HCT116 (cell line): ENCODE results near the gene TEX101. TPM values are rescaled to one million over a fixed set of nuclear protein-coding genes. Genes with fewer than 3 reads are reported as not detected.

Experiments
- ATAC-seq: fragments of 200-7000 bp; cut with Tn5 transposase; 2 replicates; pipeline ENCODE4 v1.9.1; 2020; ENCODE audit warnings: mild to moderate bottlenecking, moderate library complexity
- BruUV-seq: library from RNA; stranded (reverse); fragments of 400-500 nt; replicated peaks from 2 replicates; lab custom pipeline; 2021; lab: Mats Ljungman, UMichigan
- CTCF ChIA-PET: fragments of 300-600 bp; sonication (Branson Sonifier 250); formaldehyde crosslinking; loops from one replicate; lab custom pipeline; 2021; ENCODE audit warnings: antibody characterized with exemption; lab: Charles Lee
- POLR2A ChIA-PET: fragments of 300-600, 350-600 bp; sonication (Branson Sonifier 250); formaldehyde crosslinking; loops from one replicate; lab custom pipeline; 2021; ENCODE audit warnings: antibody characterized with exemption; lab: Charles Lee
- RAD21 ChIA-PET, 2 experiments: fragments of 300-600 bp; sonication (Branson Sonifier 250); formaldehyde crosslinking; loops; one replicate each; lab custom pipeline; 2023; ENCODE audit warnings: low total read pairs in 2 of 2; ENCODE audit not compliant: uncharacterized antibody in 2 of 2, unreplicated experiment in 2 of 2, low non-redundant PET in 1 of 2; lab: Charles Lee
- DNase-seq: peaks from one replicate; pipeline ENCODE4 v3.0.0-alpha.2; 2010; ENCODE audit warnings: low read depth, low spot score
- H2AFZ ChIP-seq: fragments of 200-600 bp; shearing (Covaris generic), sonication (generic); 2 replicates; pipeline ENCODE4 v1.6.1; 2017; ENCODE audit warnings: low read depth, mixed run types, mixed read lengths, antibody characterized with exemption, low read length; ENCODE audit not compliant: poor library complexity, severe bottlenecking
- H3K27ac ChIP-seq: 2 replicates; pipeline ENCODE4 v1.5.1; 2012; ENCODE audit warnings: low read depth, low read length
- H3K27me3 ChIP-seq: fragments of 200-600 bp; sonication (generic); 2 replicates; pipeline ENCODE4 v1.6.1; 2016; ENCODE audit warnings: mixed run types, low read length, mixed read lengths; ENCODE audit not compliant: insufficient read depth
- H3K36me3 ChIP-seq, 2 experiments: fragments of 200-500 bp in 1 of 2; fragments of 200-600 bp in 1 of 2; sonication (Bioruptor generic) in 1 of 2; sonication (generic) in 1 of 2; 2 replicates each; pipeline versions ENCODE4 v1.5.1 to v1.6.1; 2014 to 2016; ENCODE audit warnings: low read length in 2 of 2, inconsistent platforms in 1 of 2, mixed read lengths in 1 of 2, mixed run types in 1 of 2; ENCODE audit not compliant: insufficient read depth in 2 of 2, control insufficient read depth in 1 of 2
- H3K4me1 ChIP-seq, 2 experiments: fragments of 200-600 bp in 1 of 2; sonication (generic) in 1 of 2; 2 replicates each; pipeline versions ENCODE4 v1.5.1 to v1.6.1; 2012 to 2017; ENCODE audit warnings: low read length in 2 of 2, inconsistent platforms in 1 of 2, mild to moderate bottlenecking in 1 of 2, mixed read lengths in 1 of 2, mixed run types in 1 of 2, moderate library complexity in 1 of 2; ENCODE audit not compliant: insufficient read depth in 2 of 2, control insufficient read depth in 1 of 2
- H3K4me2 ChIP-seq: fragments of 200-600 bp; sonication (generic); 2 replicates; pipeline ENCODE4 v1.6.1; 2017; ENCODE audit warnings: mixed run types, low read length, mixed read lengths
- H3K4me3 ChIP-seq, 2 experiments: fragments of 200-600 bp in 1 of 2; sonication (generic) in 1 of 2; replicated peaks in 1 of 2; 2 replicates each; pipeline ENCODE4 v1.5.1; 2011 to 2016; ENCODE audit warnings: low read length in 2 of 2, control low read depth in 1 of 2, low read depth in 1 of 2, mild to moderate bottlenecking in 1 of 2, mixed read lengths in 1 of 2, mixed run types in 1 of 2
- H3K79me2 ChIP-seq: fragments of 200-600 bp; sonication (generic); 2 replicates; pipeline ENCODE4 v1.6.1; 2017; ENCODE audit warnings: mild to moderate bottlenecking, mixed run types, low read length, moderate library complexity, mixed read lengths; ENCODE audit not compliant: insufficient read depth
- H3K9ac ChIP-seq: fragments of 200-600 bp; sonication (generic); 2 replicates; pipeline ENCODE4 v1.6.1; 2016; ENCODE audit warnings: low read length, mixed read lengths
- H3K9me2 ChIP-seq: fragments of 200-600 bp; sonication (generic), shearing (Covaris generic); 2 replicates; pipeline ENCODE4 v1.6.1; 2017; ENCODE audit warnings: mixed run types, mild to moderate bottlenecking, moderate library complexity; ENCODE audit not compliant: insufficient read depth
- H3K9me3 ChIP-seq, 2 experiments: fragments of 200-500 bp in 1 of 2; fragments of 200-600 bp in 1 of 2; sonication (Bioruptor generic) in 1 of 2; sonication (generic) in 1 of 2; 2 replicates each; pipeline ENCODE4 v1.6.1; 2014 to 2017; ENCODE audit warnings: low read length in 2 of 2, mixed read lengths in 2 of 2, inconsistent platforms in 1 of 2, low read depth in 1 of 2, mild to moderate bottlenecking in 1 of 2, mixed run types in 1 of 2, moderate library complexity in 1 of 2; ENCODE audit not compliant: control insufficient read depth in 1 of 2, insufficient read depth in 1 of 2
- H4K20me1 ChIP-seq: fragments of 200-600 bp; sonication (generic), shearing (Covaris generic); 2 replicates; pipeline ENCODE4 v1.6.1; 2017; ENCODE audit warnings: mixed run types, mild to moderate bottlenecking, moderate library complexity; ENCODE audit not compliant: insufficient read depth
- ATF3 ChIP-seq: IDR thresholded peaks from 2 replicates; pipeline ENCODE4 v1.6.1; 2012
- CBX3 ChIP-seq: IDR thresholded peaks from 2 replicates; pipeline ENCODE4 v1.6.1; 2012; ENCODE audit warnings: low read depth
- CEBPB ChIP-seq: IDR thresholded peaks from 2 replicates; pipeline ENCODE4 v1.6.1; 2012; ENCODE audit warnings: low read depth
- CTCF ChIP-seq, 3 experiments: fragments of 200-600 bp in 1 of 3; sonication (generic) in 1 of 3; IDR thresholded peaks in 2 of 3; conservative IDR thresholded peaks in 1 of 3; 2 replicates each; pipeline ENCODE4 v1.5.1; 2012 to 2017; ENCODE audit warnings: low read depth in 2 of 3, low read length in 2 of 3, antibody characterized with exemption in 1 of 3, borderline replicate concordance in 1 of 3, control low read depth in 1 of 3, mild to moderate bottlenecking in 1 of 3, mixed read lengths in 1 of 3, mixed run types in 1 of 3, moderate library complexity in 1 of 3; ENCODE audit not compliant: insufficient read depth in 1 of 3
- ELF1 ChIP-seq: IDR thresholded peaks from 2 replicates; pipeline ENCODE4 v1.6.1; 2012; ENCODE audit warnings: low read depth, borderline replicate concordance
- EZH2 ChIP-seq: fragments of 200-600 bp; sonication (generic); IDR thresholded peaks from 2 replicates; pipeline ENCODE4 v1.6.1; 2017; ENCODE audit warnings: antibody characterized with exemption, mixed run types
- FOSL1 ChIP-seq: IDR thresholded peaks from 2 replicates; pipeline ENCODE4 v1.6.1; 2012; ENCODE audit warnings: low read depth
- JUND ChIP-seq: IDR thresholded peaks from 2 replicates; pipeline ENCODE4 v1.6.1; 2012
- MAX ChIP-seq: IDR thresholded peaks from 2 replicates; pipeline ENCODE4 v1.6.1; 2012
- POLR2A ChIP-seq: IDR thresholded peaks from 2 replicates; pipeline ENCODE4 v1.7.0; 2011; ENCODE audit warnings: borderline replicate concordance; ENCODE audit not compliant: insufficient read depth, insufficient read length; ENCODE audit errors: extremely low read depth
- POLR2AphosphoS5 ChIP-seq: IDR thresholded peaks from 2 replicates; pipeline ENCODE4 v1.6.1; 2011; ENCODE audit warnings: mild to moderate bottlenecking, low read depth, low read length, moderate library complexity
- RAD21 ChIP-seq: IDR thresholded peaks from 2 replicates; pipeline ENCODE4 v1.6.1; 2012; ENCODE audit warnings: low read depth, mild to moderate bottlenecking
- SIN3A ChIP-seq: IDR thresholded peaks from 2 replicates; pipeline ENCODE4 v1.6.1; 2012; ENCODE audit warnings: low read depth
- SP1 ChIP-seq: IDR thresholded peaks from 2 replicates; pipeline ENCODE4 v1.6.1; 2012; ENCODE audit warnings: low read depth
- SRF ChIP-seq: IDR thresholded peaks from 2 replicates; pipeline ENCODE4 v1.6.1; 2012; ENCODE audit warnings: low read depth
- TCF7L2 ChIP-seq: IDR thresholded peaks from 2 replicates; pipeline ENCODE4 v1.7.0; 2011; ENCODE audit warnings: borderline replicate concordance, inconsistent platforms; ENCODE audit not compliant: insufficient read depth, insufficient read length; ENCODE audit errors: extremely low read depth
- YY1 ChIP-seq: IDR thresholded peaks from 2 replicates; pipeline ENCODE4 v1.6.1; 2011; ENCODE audit warnings: low read length, low read depth, moderate library complexity, mild to moderate bottlenecking; ENCODE audit not compliant: insufficient replicate concordance; ENCODE audit errors: extremely low read depth
- ZBTB33 ChIP-seq: IDR thresholded peaks from 2 replicates; pipeline ENCODE4 v1.6.1; 2011; ENCODE audit warnings: mild to moderate bottlenecking, low read length, moderate library complexity; ENCODE audit not compliant: insufficient replicate concordance; ENCODE audit errors: extremely low read depth
- ZFX ChIP-seq: fragments of 450-650 bp; IDR thresholded peaks from 2 replicates; pipeline ENCODE4 v1.6.1; 2017
- ZNF274 ChIP-seq: fragments of 200-500 bp; sonication (Bioruptor generic); IDR thresholded peaks from 2 replicates; pipeline ENCODE4 v1.6.1; 2014; ENCODE audit warnings: mild to moderate bottlenecking, low read depth, low read length, inconsistent platforms
- intact Hi-C: fragments of 100-400 bp; cut with micrococcal nuclease; formaldehyde crosslinking; loops from 2 replicates; pipeline ENCODE4 v1.10.0; 2022
- total RNA-seq: library from RNA; stranded (reverse); gene quantifications from one replicate; pipeline ENCODE4 v1.2.1, GENCODE V29; 2021; ENCODE audit not compliant: unreplicated experiment

TEX101 gene
- total RNA-seq, 1 experiment from 2014 or later = not detected

GRCh38 chr19:43433689-43434088 lies 19.0 kb downstream of the TEX101 start:
- no peaks in the 10 kb centered on the region for H3K9me2 ChIP-seq
- RAD21 ChIA-PET = no interaction called here
- no peak overlapping the region for H2AFZ ChIP-seq
- H3K79me2 ChIP-seq = no peaks in the 10 kb centered on the region
- no peak overlapping the region for H3K4me2 ChIP-seq
- ATAC-seq (no peak), DNase-seq (no peak)
- intact Hi-C loops = loop anchor here (1.0 to 10.0 kb wide), 4 partner anchors 86 to 511 kb away; no protein-coding TSS in a partner anchor
- H3K4me1 ChIP-seq = peaks cover 0 to 22% of the 10 kb centered on the region in 2 experiments; a peak in 2 of 4 replicates
- POLR2A ChIA-PET = no interaction called here
- H3K9ac ChIP-seq = no peak overlapping the region
- H3K4me3 ChIP-seq = no peak overlapping the region
- CTCF ChIA-PET = interaction anchor here (0.7 to 1.5 kb wide), 2 partner anchors 13 to 44 kb away, joined by 4 to 5 read pairs; no protein-coding TSS in a partner anchor
- TF ChIP-seq SIN3A = no peak
- TF ChIP-seq RAD21 = no peak
- TF ChIP-seq YY1 = no peak
- TF ChIP-seq ELF1 = no peak
- no peak for TF ChIP-seq TCF7L2
- TF ChIP-seq CEBPB = no peak
- TF ChIP-seq POLR2AphosphoS5 = no peak
- TF ChIP-seq EZH2 = no peak
- TF ChIP-seq CTCF (IDR thresholded peaks at IDR 0.05 in 2 of 3, conservative IDR thresholded peaks at IDR 0.05 in 1 of 3; ENCODE audit: borderline replicate concordance in 1 of 3, insufficient read depth in 1 of 3, low read depth in 2 of 3, low read length in 2 of 3) = no peak
- TF ChIP-seq FOSL1 = no peak
- no peak for TF ChIP-seq POLR2A
- no peak for TF ChIP-seq CBX3
- no peak for TF ChIP-seq ZNF274
- no peak for TF ChIP-seq ATF3
- TF ChIP-seq ZFX = no peak
- TF ChIP-seq SP1 = no peak
- no peak for TF ChIP-seq JUND
- TF ChIP-seq ZBTB33 = no peak
- no peak for TF ChIP-seq MAX
- no peak for TF ChIP-seq SRF
- no peaks in the 10 kb centered on the region for H3K36me3 ChIP-seq
- no TSS peak for BruUV-seq
- no peaks in the 10 kb centered on the region for H3K27me3 ChIP-seq
- no peaks in the 10 kb centered on the region for H3K9me3 ChIP-seq
- no peak overlapping the region for H3K27ac ChIP-seq
- no peaks in the 10 kb centered on the region for H4K20me1 ChIP-seq
